HG02981 (cell line): ENCODE results near the gene FBXW10.
A peak's percentile ranks its signal among the peaks of the same experiment; 100 is the strongest.
"Not testable (repeated sequence)": the region's sequence is repeated elsewhere in the genome, so short reads cannot be mapped to it uniquely, and the experiment has no call there.

Experiments
- ATAC-seq: cut with Tn5 transposase; IDR thresholded peaks from one replicate; pipeline ENCODE4 v1.9.1; 2021; ENCODE audit warnings: mild to moderate bottlenecking, moderate library complexity; ENCODE audit not compliant: unreplicated experiment

Gene FBXW10

DNA sequence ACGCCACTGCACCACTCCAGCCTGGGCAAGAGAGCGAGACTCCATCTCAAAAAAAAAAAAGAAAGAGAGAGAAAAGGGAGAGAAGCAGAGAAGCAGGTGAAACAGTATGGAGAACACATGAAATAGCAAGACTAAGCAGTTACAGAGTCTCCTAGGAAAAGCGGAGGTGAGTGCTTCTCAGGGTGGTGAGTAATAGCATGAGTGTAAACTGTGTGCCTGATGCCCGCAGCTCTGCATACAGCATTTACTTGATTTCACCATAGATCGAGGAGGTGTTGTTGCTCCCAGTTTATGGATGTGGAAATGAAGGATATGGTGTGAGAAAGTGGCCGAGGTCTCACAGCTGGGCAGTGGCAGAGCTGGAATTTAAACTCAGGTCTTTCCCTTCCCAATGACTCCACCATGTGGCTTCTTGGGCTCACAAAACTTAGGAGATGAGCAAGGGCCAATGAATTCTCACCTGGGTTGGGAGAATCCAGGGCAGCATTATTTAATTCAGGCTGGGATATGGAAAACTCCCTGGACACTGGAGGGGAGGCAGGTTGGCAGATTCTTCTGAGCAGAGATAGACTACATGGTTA, 10.1 kb downstream of the FBXW10 start:
- not testable (repeated sequence) for ATAC-seq

DNA sequence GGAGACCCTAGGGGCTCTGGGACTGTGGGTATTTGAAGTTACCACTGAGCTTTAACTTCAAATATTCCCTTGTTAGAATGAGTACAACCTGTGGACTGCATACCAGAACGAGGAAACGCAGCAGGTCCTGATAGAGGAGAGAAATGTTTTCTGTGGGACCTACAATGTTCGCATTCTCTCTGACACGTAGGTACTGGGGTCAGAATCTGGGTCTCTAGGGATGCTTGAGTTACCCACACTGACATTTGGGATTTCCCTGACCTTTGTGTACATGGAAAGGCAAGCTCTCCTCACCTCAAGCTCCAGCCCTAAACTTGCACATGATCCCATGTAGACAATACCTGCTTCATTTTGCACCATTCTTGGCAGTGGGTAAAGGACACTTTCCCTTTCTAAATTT, 12.1 kb downstream of the FBXW10 start:
- ATAC-seq: not testable (repeated sequence)

DNA sequence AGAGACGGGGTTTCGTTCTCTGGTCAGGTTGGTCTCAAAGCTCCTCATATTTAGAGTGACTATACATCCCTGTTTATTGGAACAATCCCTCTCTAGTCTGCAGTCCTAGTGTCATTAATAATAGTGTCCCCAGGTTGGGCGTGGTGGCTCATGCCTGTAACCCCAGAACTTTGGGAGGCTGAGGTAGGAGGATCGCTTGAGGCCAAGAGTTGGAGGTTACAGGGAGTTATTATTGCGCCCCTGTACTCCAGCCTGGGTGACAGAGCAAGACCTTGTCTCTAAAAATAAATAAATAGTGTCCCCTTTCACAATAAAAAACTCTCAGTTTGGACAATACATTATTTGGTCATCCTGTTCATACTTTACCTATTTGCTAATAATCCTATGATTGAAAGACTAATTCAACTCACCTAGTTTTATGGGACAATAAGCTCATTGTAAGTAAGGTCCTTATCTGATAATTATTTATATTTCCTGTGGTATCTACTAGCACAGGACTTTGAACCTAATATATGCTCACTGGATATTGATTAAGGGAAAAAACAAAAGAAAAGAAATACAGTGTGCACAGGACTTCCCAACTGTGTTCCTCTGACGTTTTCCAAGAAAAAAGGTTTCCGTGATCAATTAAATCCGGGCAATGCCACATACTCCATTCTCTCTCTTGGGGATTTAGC, 13.7 kb downstream of the FBXW10 start:
- ATAC-seq: not testable (repeated sequence)

DNA sequence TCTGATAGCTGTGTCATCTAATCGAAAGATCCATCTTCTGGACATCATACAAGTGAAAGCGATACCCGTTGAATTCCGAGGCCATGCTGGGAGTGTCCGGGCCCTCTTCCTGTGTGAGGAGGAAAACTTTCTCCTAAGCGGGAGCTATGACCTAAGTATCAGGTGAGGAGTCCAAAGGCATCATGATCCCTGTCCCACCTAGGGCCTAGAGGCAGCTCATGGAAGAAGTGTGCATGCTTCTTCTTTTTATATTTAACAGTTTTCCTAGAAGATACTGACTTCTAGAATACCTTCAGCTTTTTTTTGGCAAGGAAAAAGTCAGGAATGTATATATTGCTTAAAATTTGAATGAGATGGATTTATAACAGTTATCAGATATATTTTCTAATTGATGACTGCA, 14.5 kb downstream of the FBXW10 start:
- not testable (repeated sequence) for ATAC-seq

DNA sequence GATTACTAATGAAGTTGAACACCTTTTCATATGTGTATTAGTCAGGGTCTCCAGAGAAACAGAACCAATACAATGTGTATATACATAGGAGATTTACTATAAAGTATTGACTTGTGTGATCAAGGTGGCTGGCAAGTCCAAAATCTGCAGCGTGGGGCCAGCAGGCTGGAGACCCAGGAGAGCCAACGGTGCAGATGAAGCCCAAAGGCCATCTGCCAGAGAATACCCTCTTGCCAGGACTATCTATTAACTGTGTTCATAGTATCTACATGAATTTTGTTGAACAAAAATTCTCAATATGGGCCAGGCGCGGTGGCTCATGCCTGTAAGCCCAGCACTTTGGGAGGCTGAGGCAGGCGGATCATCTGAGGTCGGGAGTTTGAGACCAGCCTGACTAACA, 16.4 kb downstream of the FBXW10 start:
- ATAC-seq: not testable (repeated sequence)

DNA sequence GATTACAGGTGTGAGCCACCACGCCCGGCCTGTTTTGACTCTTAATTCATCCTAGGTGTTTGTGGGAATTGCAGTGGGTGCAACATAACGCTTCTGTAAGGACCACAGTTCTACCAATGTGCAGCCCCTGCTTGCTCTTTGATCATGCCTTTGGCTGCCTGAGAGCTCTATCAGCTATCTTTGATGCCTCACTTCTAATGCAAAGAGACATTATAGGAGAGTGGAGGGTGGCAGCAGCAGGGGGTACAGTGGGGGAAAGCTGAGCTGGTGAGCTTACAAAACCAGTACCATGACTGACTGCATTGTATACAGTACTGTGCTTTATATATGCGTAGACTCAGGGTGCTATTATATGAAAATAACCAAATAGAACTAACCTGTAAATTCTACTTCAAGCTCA, 26.7 kb downstream of the FBXW10 start:
- not testable (repeated sequence) for ATAC-seq

DNA sequence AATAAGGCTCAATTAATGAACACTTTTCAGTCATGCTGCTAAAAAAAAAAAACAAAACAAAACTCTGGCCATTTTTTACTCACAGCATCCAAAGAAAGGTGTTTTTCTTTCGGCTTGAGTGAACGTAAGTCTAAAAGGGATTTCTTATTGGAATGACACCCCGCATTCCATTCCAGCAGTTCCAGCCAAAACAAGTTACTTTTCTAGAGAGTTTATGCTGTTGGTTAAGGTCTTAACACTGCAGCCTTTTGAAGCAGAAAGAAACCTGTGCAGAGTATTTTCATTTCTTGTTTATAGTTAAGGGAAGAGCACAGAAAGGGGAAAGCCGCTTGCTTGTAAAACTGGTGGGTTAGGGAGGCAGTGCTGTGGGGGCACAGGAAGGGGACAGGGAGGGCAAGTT, 27.2 kb downstream of the FBXW10 start:
- not testable (repeated sequence) for ATAC-seq

DNA sequence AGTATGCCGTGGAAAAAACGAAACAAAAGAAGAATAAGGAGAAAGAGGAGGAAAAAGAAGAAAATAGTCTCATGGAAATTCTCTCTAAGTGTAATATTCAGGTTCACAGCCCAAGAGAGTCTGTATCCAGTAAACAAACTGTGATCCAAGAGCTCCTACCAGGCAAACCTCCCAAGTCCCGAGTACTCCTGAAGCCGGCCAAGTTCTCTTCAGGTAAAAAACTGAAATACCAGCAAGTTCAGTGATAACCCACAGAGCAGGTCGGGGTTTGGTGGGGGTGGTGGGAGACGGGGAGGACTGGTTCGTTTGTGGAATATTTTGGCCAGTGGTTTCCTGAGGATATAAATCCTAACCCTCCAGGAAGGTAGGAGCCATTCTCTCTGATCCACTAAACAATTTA, 28.6 kb downstream of the FBXW10 start:
- no peak for ATAC-seq

DNA sequence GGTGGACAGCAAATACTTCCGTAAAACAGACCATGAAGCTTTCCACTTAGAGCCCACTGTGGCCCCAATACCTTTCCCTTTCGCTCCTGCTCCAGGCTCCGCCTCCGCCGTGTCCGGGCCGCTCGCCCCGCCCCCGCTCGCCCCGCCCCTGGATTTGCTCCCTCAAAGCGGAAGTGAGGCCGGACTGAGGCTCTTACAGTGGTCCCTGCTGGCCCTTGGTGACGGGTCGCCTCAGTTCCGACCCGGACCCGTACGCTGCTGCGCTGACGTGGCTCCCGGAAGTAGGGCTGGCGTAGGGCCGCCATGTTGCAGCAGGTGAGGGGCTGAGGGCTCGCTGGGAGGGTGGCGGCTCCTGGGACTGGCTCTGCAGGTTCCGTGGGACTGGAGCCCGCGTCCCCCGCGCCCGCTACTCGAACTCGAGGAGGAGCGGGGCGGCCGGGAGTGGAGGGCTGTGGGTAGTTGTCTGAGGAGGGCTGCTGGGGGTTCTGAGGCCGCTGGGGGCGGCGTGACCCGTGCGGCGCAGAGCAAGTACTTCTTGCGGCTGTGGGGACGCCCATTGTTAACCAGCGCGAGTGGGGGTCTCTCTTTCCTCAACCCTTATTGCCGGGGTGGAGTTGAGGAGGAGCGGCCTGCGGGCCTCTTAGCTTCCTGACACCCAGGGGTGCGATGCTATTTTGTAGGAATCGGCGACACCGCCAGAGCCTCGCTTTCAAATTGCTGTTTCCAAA, 37.3 kb downstream of the FBXW10 start, which contains the start of gene TVP23B:
Gene TVP23B, plus strand, starts transcription at position 193 of the 728 bp plus-strand sequence. Its CDS starts 111 bp downstream, at position 304.
- ATAC-seq: peak; percentile 98

DNA sequence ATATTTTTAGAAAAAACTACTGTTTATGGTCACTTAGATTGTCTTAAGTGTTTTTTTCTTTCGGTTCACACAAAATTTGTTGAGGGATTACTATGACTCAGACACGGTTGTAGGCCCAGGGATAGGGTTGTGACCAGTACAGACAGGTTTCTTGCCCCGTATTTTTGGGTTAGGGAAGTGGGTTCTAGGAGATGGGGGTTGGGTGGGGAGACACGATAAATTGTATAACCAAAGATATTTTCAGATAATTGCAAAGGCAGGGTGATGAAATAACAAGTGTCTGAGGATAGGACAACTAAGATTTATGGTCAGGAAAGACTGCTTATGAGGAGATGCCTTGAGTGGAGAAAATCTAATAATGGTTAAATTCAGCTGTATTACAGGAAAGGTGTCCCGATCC, 38.0 kb downstream of the FBXW10 start:
- not testable (repeated sequence) for ATAC-seq

DNA sequence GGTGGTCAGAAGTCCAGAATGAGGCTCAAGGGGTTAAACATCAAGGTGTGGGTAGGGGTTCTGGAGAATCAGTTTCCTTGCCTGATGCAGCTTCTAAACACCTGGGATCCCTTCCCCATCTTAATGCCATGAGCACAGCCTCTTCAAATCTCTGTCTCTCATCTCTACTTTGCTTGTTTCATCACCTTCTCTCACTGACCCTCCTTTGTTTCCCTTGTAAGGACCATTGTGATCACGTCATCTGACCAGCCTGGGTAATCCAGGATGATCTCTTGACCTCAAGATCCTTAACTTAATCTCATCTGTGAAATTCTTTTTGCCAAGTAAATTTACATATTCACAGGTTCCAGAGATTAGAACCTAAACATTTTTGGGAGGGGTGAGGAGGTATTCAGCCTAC, 42.1 kb downstream of the FBXW10 start:
- ATAC-seq: not testable (repeated sequence)

DNA sequence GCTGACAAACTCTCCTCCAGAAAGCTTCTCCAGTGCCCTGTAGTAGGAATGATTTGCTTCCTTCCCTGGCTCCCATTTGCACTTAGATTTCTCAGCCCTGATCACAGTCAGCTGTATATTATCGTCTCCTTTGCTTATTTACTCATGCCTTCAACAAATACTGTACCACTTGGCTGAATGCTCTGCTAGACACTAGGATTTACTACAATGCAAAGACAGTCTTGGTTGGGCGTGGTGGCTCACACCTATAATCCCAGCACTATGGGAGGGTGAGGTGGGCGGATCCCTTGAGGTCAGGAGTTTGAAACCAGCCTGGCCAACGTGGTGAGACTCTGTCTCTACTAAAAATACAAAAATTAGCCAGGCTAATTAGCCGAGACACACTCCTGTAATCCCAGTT, 43.0 kb downstream of the FBXW10 start:
- not testable (repeated sequence) for ATAC-seq

DNA sequence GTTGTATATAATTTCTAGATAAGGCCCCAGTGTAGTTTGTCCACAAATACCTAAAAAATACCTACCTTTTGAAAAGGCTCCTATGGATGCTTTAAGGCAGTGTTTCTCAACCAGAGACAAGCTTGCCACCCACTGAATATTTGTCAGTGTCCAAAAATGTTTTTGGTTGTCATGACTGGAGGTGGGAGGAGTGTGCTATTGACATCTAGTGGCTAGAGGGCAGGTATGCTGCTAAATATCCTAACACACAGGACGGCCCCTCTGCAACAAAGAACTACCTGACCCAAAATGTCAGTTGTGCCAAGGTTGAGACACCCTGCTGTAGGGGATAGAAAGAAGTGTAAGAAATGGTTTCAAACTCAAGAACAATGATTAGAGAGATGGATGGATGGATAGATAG, 47.5 kb downstream of the FBXW10 start:
- ATAC-seq: not testable (repeated sequence)

DNA sequence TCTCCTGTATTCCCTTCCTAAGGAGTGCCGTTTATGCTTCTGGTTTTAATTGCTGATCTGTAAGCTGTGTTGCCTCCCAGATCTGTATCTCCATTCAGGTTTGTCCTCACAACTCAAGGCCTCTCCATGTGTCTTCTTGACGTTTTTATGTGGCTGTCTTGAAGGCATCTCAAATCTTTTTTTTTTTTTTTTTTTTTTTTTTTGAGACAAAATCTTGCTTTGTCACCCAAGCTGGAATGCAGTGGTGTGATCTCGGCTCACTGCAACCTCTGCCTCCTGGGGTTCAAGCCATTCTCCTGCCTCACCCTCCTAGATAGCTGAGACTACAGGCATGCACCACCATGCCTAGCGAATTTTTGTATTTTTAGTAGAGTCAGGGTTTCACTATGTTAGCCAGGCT, 51.0 kb downstream of the FBXW10 start:
- ATAC-seq: not testable (repeated sequence)

DNA sequence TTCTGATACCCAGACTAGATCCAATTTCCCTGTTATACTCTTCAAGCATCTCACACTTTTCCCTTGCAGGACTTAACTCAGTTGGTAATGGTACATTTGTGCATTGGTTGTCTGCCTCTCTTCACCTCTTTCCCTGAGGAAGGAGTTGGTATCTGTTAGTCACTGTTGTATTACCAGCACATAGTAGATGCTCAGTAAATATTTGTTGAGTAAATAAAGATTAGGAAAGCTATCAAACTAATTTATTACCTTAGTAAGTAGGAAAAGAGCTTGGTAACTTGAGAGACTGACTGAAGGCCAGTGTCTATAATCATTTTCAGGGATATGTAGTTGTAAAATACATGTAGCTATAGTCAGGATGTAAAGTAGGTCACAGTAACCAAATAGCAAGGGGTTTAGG, 53.0 kb downstream of the FBXW10 start:
- not testable (repeated sequence) for ATAC-seq

DNA sequence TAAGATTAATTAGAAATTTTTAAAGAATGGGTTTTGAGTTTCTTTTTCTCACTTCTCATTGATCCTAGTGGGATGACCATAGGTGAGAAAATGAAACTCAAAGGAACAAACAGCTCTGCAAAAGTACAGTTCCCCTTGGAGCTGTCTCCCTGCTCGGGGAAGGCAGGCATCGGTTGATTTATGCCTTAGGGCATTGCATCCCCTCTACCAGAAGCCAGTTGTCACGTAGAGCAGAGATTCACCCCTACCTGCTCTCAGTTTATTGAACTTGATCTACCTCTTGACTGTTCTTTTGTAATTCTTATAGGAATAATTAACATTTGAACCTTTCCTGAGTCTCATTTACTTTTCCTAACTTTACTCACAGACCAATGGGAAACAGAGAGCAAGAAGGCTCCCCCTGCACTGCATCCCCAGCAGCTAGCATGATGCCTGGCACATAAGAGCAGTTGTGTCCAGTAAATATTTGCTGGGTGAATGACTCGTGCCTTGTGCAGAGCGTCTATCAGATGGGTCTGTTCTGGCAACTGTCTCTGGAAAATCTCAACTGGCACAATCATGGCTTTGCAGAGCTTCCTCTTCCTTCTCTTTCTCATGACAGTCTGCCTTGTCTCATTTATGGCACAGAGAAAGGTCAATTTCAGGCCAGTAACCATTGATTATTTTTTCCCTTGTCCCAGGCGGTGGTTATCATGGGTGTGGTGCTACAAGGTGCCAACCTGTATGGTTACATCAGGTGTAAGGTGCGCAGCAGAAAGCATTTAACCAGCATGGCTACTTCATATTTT, 59.8 kb downstream of the FBXW10 start:
- not testable (repeated sequence) for ATAC-seq

DNA sequence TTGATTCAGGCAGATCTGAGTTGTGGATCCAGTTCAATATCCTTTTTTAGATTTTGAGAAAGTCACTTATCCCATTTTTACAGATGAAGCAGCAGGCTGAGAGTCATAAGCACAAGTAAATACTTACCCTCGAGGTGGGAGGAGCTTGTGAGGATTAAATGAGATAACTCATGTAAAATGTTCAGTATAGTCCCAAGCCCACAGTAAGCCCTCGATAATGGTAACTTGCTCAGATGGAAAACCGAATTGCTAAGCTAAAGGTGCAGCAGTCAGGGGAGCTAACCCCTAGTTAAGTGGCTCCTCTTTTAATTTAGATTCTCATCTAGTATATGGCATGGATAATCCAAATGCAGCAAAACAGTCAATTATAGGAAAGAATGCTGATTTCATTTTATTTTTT, 72.1 kb downstream of the FBXW10 start:
- not testable (repeated sequence) for ATAC-seq

DNA sequence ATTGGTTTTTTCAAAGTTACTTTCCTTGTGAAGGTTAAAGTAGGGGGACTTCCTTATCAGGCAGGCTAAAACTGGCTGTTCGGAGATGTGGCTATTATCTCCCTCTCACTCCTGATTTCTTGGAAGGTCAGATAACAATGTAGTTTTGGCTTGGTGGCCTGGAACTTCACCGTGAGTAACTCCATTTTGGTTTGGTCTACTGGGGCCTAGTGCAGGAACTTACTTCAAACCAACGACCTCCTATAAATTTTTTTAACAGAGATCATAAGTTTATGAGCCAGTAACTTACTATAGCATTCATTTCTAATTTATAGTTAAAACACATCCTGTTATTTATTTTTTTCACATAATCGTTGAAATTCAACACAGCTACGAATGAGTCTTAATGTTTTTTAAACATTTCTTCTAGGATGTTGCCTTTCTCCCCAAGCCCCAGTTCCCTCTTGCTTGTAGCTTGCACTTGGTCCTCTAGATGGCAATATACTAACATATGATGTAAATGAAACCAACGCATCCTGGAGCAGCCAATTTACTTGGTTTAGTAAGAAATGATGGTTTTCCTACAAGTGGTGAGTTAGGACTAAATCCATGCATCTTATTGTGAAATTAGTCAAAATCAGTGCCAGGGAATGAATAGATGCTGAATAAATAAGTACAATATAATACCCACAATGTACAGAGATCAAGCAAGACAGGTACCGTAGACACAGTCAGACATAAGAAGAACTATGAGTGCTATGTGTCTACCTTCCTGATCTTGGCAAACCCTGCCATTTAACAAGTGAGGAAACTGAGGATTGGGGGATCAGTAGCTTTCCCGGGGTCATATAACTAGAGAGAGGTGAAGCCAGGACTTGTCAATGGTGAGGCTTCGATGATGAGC, 72.9 kb downstream of the FBXW10 start:
- not testable (repeated sequence) for ATAC-seq

DNA sequence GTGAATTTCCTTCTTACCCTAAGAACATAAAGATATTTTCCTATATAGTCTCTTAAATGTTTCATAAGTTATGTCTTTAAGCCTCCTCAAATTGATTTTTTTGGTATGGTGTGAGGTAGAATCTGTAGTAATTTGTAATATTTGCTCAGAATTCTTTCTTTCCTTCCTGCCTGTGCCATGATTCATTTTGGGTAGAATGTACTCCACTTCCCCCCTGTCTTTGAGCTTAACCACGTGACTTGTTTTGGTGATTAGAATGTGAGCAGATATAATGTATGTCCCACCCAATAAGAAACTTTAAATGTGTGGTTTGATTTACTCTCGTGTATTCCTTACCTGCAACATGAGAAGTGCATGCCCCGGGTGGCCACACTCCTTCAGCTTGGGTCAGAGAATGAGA, 77.6 kb downstream of the FBXW10 start:
- ATAC-seq: not testable (repeated sequence)

DNA sequence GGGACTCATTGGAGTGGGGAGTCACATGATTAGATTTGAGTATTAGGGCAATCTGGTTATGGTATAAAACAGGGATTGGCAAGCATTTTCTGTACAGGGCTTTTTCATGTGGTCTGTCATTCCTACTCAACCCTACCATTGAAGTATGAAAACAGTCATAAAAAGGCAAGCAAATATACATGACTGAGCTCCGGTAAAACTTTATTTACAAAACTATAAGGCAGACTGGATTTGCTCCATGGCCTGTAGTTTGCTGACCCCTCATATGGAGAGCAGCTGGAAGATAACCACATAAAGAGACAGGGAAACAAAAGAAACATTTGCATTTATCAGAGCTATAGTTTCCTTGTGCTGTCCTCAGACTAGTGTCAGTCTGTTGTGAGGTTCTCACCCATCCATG, 83.8 kb downstream of the FBXW10 start:
- not testable (repeated sequence) for ATAC-seq
